HCT116 (cell line): ENCODE measurements around the gene COBL. TPM values are rescaled to one million over a fixed set of nuclear protein-coding genes. Genes with fewer than 3 reads are reported as not detected.

Experiments
- ATAC-seq: fragments of 200-7000 bp; cut with Tn5 transposase; 2 replicates; pipeline ENCODE4 v1.9.1; 2020; ENCODE audit warnings: mild to moderate bottlenecking, moderate library complexity
- BruUV-seq: library from RNA; stranded (reverse); fragments of 400-500 nt; replicated peaks from 2 replicates; lab custom pipeline; 2021; lab: Mats Ljungman, UMichigan
- CTCF ChIA-PET: fragments of 300-600 bp; sonication (Branson Sonifier 250); formaldehyde crosslinking; loops from one replicate; lab custom pipeline; 2021; ENCODE audit warnings: antibody characterized with exemption; lab: Charles Lee
- POLR2A ChIA-PET: fragments of 300-600, 350-600 bp; sonication (Branson Sonifier 250); formaldehyde crosslinking; loops from one replicate; lab custom pipeline; 2021; ENCODE audit warnings: antibody characterized with exemption; lab: Charles Lee
- RAD21 ChIA-PET, 2 experiments: fragments of 300-600 bp; sonication (Branson Sonifier 250); formaldehyde crosslinking; loops; one replicate each; lab custom pipeline; 2023; ENCODE audit warnings: low total read pairs in 2 of 2; ENCODE audit not compliant: uncharacterized antibody in 2 of 2, unreplicated experiment in 2 of 2, low non-redundant PET in 1 of 2; lab: Charles Lee
- DNase-seq: peaks from one replicate; pipeline ENCODE4 v3.0.0-alpha.2; 2010; ENCODE audit warnings: low read depth, low spot score
- H2AFZ ChIP-seq: fragments of 200-600 bp; shearing (Covaris generic), sonication (generic); 2 replicates; pipeline ENCODE4 v1.6.1; 2017; ENCODE audit warnings: low read depth, mixed run types, mixed read lengths, antibody characterized with exemption, low read length; ENCODE audit not compliant: poor library complexity, severe bottlenecking
- H3K27ac ChIP-seq: 2 replicates; pipeline ENCODE4 v1.5.1; 2012; ENCODE audit warnings: low read depth, low read length
- H3K27me3 ChIP-seq: fragments of 200-600 bp; sonication (generic); 2 replicates; pipeline ENCODE4 v1.6.1; 2016; ENCODE audit warnings: mixed run types, low read length, mixed read lengths; ENCODE audit not compliant: insufficient read depth
- H3K36me3 ChIP-seq, 2 experiments: fragments of 200-500 bp in 1 of 2; fragments of 200-600 bp in 1 of 2; sonication (Bioruptor generic) in 1 of 2; sonication (generic) in 1 of 2; 2 replicates each; pipeline versions ENCODE4 v1.5.1 to v1.6.1; 2014 to 2016; ENCODE audit warnings: low read length in 2 of 2, inconsistent platforms in 1 of 2, mixed read lengths in 1 of 2, mixed run types in 1 of 2; ENCODE audit not compliant: insufficient read depth in 2 of 2, control insufficient read depth in 1 of 2
- H3K4me1 ChIP-seq, 2 experiments: fragments of 200-600 bp in 1 of 2; sonication (generic) in 1 of 2; 2 replicates each; pipeline versions ENCODE4 v1.5.1 to v1.6.1; 2012 to 2017; ENCODE audit warnings: low read length in 2 of 2, inconsistent platforms in 1 of 2, mild to moderate bottlenecking in 1 of 2, mixed read lengths in 1 of 2, mixed run types in 1 of 2, moderate library complexity in 1 of 2; ENCODE audit not compliant: insufficient read depth in 2 of 2, control insufficient read depth in 1 of 2
- H3K4me2 ChIP-seq: fragments of 200-600 bp; sonication (generic); 2 replicates; pipeline ENCODE4 v1.6.1; 2017; ENCODE audit warnings: mixed run types, low read length, mixed read lengths
- H3K4me3 ChIP-seq, 2 experiments: fragments of 200-600 bp in 1 of 2; sonication (generic) in 1 of 2; replicated peaks in 1 of 2; 2 replicates each; pipeline ENCODE4 v1.5.1; 2011 to 2016; ENCODE audit warnings: low read length in 2 of 2, control low read depth in 1 of 2, low read depth in 1 of 2, mild to moderate bottlenecking in 1 of 2, mixed read lengths in 1 of 2, mixed run types in 1 of 2
- H3K79me2 ChIP-seq: fragments of 200-600 bp; sonication (generic); 2 replicates; pipeline ENCODE4 v1.6.1; 2017; ENCODE audit warnings: mild to moderate bottlenecking, mixed run types, low read length, moderate library complexity, mixed read lengths; ENCODE audit not compliant: insufficient read depth
- H3K9ac ChIP-seq: fragments of 200-600 bp; sonication (generic); 2 replicates; pipeline ENCODE4 v1.6.1; 2016; ENCODE audit warnings: low read length, mixed read lengths
- H3K9me2 ChIP-seq: fragments of 200-600 bp; sonication (generic), shearing (Covaris generic); 2 replicates; pipeline ENCODE4 v1.6.1; 2017; ENCODE audit warnings: mixed run types, mild to moderate bottlenecking, moderate library complexity; ENCODE audit not compliant: insufficient read depth
- H3K9me3 ChIP-seq, 2 experiments: fragments of 200-500 bp in 1 of 2; fragments of 200-600 bp in 1 of 2; sonication (Bioruptor generic) in 1 of 2; sonication (generic) in 1 of 2; 2 replicates each; pipeline ENCODE4 v1.6.1; 2014 to 2017; ENCODE audit warnings: low read length in 2 of 2, mixed read lengths in 2 of 2, inconsistent platforms in 1 of 2, low read depth in 1 of 2, mild to moderate bottlenecking in 1 of 2, mixed run types in 1 of 2, moderate library complexity in 1 of 2; ENCODE audit not compliant: control insufficient read depth in 1 of 2, insufficient read depth in 1 of 2
- H4K20me1 ChIP-seq: fragments of 200-600 bp; sonication (generic), shearing (Covaris generic); 2 replicates; pipeline ENCODE4 v1.6.1; 2017; ENCODE audit warnings: mixed run types, mild to moderate bottlenecking, moderate library complexity; ENCODE audit not compliant: insufficient read depth
- ATF3 ChIP-seq: IDR thresholded peaks from 2 replicates; pipeline ENCODE4 v1.6.1; 2012
- CEBPB ChIP-seq: IDR thresholded peaks from 2 replicates; pipeline ENCODE4 v1.6.1; 2012; ENCODE audit warnings: low read depth
- CTCF ChIP-seq, 3 experiments: fragments of 200-600 bp in 1 of 3; sonication (generic) in 1 of 3; IDR thresholded peaks in 2 of 3; conservative IDR thresholded peaks in 1 of 3; 2 replicates each; pipeline ENCODE4 v1.5.1; 2012 to 2017; ENCODE audit warnings: low read depth in 2 of 3, low read length in 2 of 3, antibody characterized with exemption in 1 of 3, borderline replicate concordance in 1 of 3, control low read depth in 1 of 3, mild to moderate bottlenecking in 1 of 3, mixed read lengths in 1 of 3, mixed run types in 1 of 3, moderate library complexity in 1 of 3; ENCODE audit not compliant: insufficient read depth in 1 of 3
- EGR1 ChIP-seq: IDR thresholded peaks from 2 replicates; pipeline ENCODE4 v1.6.1; 2012; ENCODE audit warnings: low read depth
- ELF1 ChIP-seq: IDR thresholded peaks from 2 replicates; pipeline ENCODE4 v1.6.1; 2012; ENCODE audit warnings: low read depth, borderline replicate concordance
- EZH2 ChIP-seq: fragments of 200-600 bp; sonication (generic); IDR thresholded peaks from 2 replicates; pipeline ENCODE4 v1.6.1; 2017; ENCODE audit warnings: antibody characterized with exemption, mixed run types
- FOSL1 ChIP-seq: IDR thresholded peaks from 2 replicates; pipeline ENCODE4 v1.6.1; 2012; ENCODE audit warnings: low read depth
- MAX ChIP-seq: IDR thresholded peaks from 2 replicates; pipeline ENCODE4 v1.6.1; 2012
- POLR2A ChIP-seq: IDR thresholded peaks from 2 replicates; pipeline ENCODE4 v1.7.0; 2011; ENCODE audit warnings: borderline replicate concordance; ENCODE audit not compliant: insufficient read depth, insufficient read length; ENCODE audit errors: extremely low read depth
- POLR2AphosphoS5 ChIP-seq: IDR thresholded peaks from 2 replicates; pipeline ENCODE4 v1.6.1; 2011; ENCODE audit warnings: mild to moderate bottlenecking, low read depth, low read length, moderate library complexity
- RAD21 ChIP-seq: IDR thresholded peaks from 2 replicates; pipeline ENCODE4 v1.6.1; 2012; ENCODE audit warnings: low read depth, mild to moderate bottlenecking
- REST ChIP-seq: IDR thresholded peaks from 2 replicates; pipeline ENCODE4 v1.6.1; 2012; ENCODE audit warnings: low read depth
- SIN3A ChIP-seq: IDR thresholded peaks from 2 replicates; pipeline ENCODE4 v1.6.1; 2012; ENCODE audit warnings: low read depth
- TCF7L2 ChIP-seq: IDR thresholded peaks from 2 replicates; pipeline ENCODE4 v1.7.0; 2011; ENCODE audit warnings: borderline replicate concordance, inconsistent platforms; ENCODE audit not compliant: insufficient read depth, insufficient read length; ENCODE audit errors: extremely low read depth
- ZBTB33 ChIP-seq: IDR thresholded peaks from 2 replicates; pipeline ENCODE4 v1.6.1; 2011; ENCODE audit warnings: mild to moderate bottlenecking, low read length, moderate library complexity; ENCODE audit not compliant: insufficient replicate concordance; ENCODE audit errors: extremely low read depth
- ZFX ChIP-seq: fragments of 450-650 bp; IDR thresholded peaks from 2 replicates; pipeline ENCODE4 v1.6.1; 2017
- ZNF274 ChIP-seq: fragments of 200-500 bp; sonication (Bioruptor generic); IDR thresholded peaks from 2 replicates; pipeline ENCODE4 v1.6.1; 2014; ENCODE audit warnings: mild to moderate bottlenecking, low read depth, low read length, inconsistent platforms
- intact Hi-C: fragments of 100-400 bp; cut with micrococcal nuclease; formaldehyde crosslinking; loops from 2 replicates; pipeline ENCODE4 v1.10.0; 2022
- total RNA-seq: library from RNA; stranded (reverse); gene quantifications from one replicate; pipeline ENCODE4 v1.2.1, GENCODE V29; 2021; ENCODE audit not compliant: unreplicated experiment

COBL gene
- total RNA-seq, 1 experiment from 2014 or later: 19.3 TPM

GRCh38 chr7:51132661-51133060, 183.9 kb downstream of the COBL start:
- no peaks in the 10 kb centered on the region for H3K4me1 ChIP-seq

More at GRCh38 chr7:51132661-51133060, 183.9 kb downstream of the COBL start:
- Histone ChIP-seq H3K9me2 (no peaks in the 10 kb centered on the region), H4K20me1 (no peaks in the 10 kb centered on the region), H3K79me2 (no peaks in the 10 kb centered on the region), H3K27me3 (no peaks in the 10 kb centered on the region), H3K27ac (no peak overlapping the region), H3K9me3 (no peaks in the 10 kb centered on the region; a peak in 1 of 4 replicates), H3K4me3 (no peak overlapping the region), H3K9ac (no peak overlapping the region), H2AFZ (no peak overlapping the region), H3K4me2 (no peak overlapping the region), H3K36me3 (no peaks in the 10 kb centered on the region)
- no peak for ATAC-seq
- no TSS peak for BruUV-seq
- intact Hi-C loops: no loop called here
- ChIA-PET POLR2A (no interaction called here), RAD21 (no interaction called here), CTCF (no interaction called here)
- no peak for TF ChIP-seq FOSL1
- TF ChIP-seq CTCF (IDR thresholded peaks at IDR 0.05 in 2 of 3, conservative IDR thresholded peaks at IDR 0.05 in 1 of 3; ENCODE audit: borderline replicate concordance in 1 of 3, insufficient read depth in 1 of 3, low read depth in 2 of 3, low read length in 2 of 3): no peak
- TF ChIP-seq ZNF274: no peak
- TF ChIP-seq RAD21: no peak
- TF ChIP-seq POLR2A: no peak
- TF ChIP-seq ZBTB33: no peak
- TF ChIP-seq SIN3A: no peak
- no peak for TF ChIP-seq MAX
- TF ChIP-seq ZFX: no peak
- TF ChIP-seq ELF1: no peak
- TF ChIP-seq TCF7L2: no peak
- no peak for TF ChIP-seq POLR2AphosphoS5
- no peak for TF ChIP-seq ATF3
- no peak for TF ChIP-seq EZH2
- no peak for TF ChIP-seq EGR1
- no peak for TF ChIP-seq REST
- TF ChIP-seq CEBPB: no peak
- DNase-seq: no peak
